AG04450 (cell line): Measurements from ENCODE around the gene PLA2G2F. TPM values are rescaled to one million over a fixed set of nuclear protein-coding genes. Genes with fewer than 3 reads are reported as not detected.

Experiments
- CTCF ChIA-PET: fragments of 300-600, 350-600 bp; formaldehyde crosslinking; extraction: SDS; loops from one replicate; lab custom pipeline; 2022; ENCODE audit warnings: antibody characterized with exemption, inconsistent platforms; lab: Charles Lee
- POLR2A ChIA-PET: fragments of 350-600 bp; formaldehyde crosslinking; extraction: SDS; loops from one replicate; lab custom pipeline; 2021; ENCODE audit warnings: antibody characterized with exemption, inconsistent platforms; lab: Yijun Ruan, JAX
- DNase-seq: peaks from one replicate; pipeline ENCODE4 v3.0.0-alpha.2; 2011; ENCODE audit warnings: low read depth, low spot score
- H3K27ac ChIP-seq: one replicate; pipeline ENCODE4 v1.5.1; 2012; ENCODE audit warnings: low read depth, low read length, control low read depth
- H3K27me3 ChIP-seq: one replicate; pipeline ENCODE4 v1.6.0; 2012; ENCODE audit warnings: low read length; ENCODE audit not compliant: control insufficient read depth, insufficient read depth
- H3K4me3 ChIP-seq: 2 replicates; pipeline ENCODE4 v1.5.1; 2011; ENCODE audit warnings: mild to moderate bottlenecking, low read depth, low read length, control low read depth
- H3K9me3 ChIP-seq: 2 replicates; pipeline ENCODE4 v1.5.1; 2012; ENCODE audit warnings: low read length; ENCODE audit not compliant: control insufficient read depth, insufficient read depth
- CTCF ChIP-seq: IDR thresholded peaks from 2 replicates; pipeline ENCODE4 v1.5.1; 2011; ENCODE audit warnings: low read depth, low read length, control low read depth, inconsistent platforms
- polyA plus RNA-seq: library from polyadenylated mRNA; depleted of rRNA; stranded (reverse); fragments of >200 nt; gene quantifications from 2 replicates; pipeline ENCODE4 v1.2.3, GENCODE V29; 2011

Gene PLA2G2F
- polyA plus RNA-seq, 1 experiment, result not detected

- ChIA-PET POLR2A (no interaction called here), CTCF (no interaction called here)
- Histone ChIP-seq H3K9me3 (no peaks in the 10 kb centered on the region), H3K4me3 (no peak overlapping the region), H3K27ac (no peak overlapping the region), H3K27me3 (peaks cover 58% of the 10 kb centered on the region)
- no peak for DNase-seq
- no peak for TF ChIP-seq CTCF
Measured at GRCh38 chr1:20184997-20185833, 46.1 kb downstream of the PLA2G2F start.

- Histone ChIP-seq H3K27ac (no peak within 1 kb of the TSS), H3K9me3 (no peaks in the 10 kb centered on the region), H3K4me3 (no peak within 1 kb of the TSS), H3K27me3 (peaks cover 61% of the 10 kb centered on the region)
- ChIA-PET POLR2A (no interaction called here), CTCF (no interaction called here)
- DNase-seq, result no peak
- no peak for TF ChIP-seq CTCF
Measured at GRCh38 chr1:20185834-20186782, 47.0 kb downstream of the PLA2G2F start, which contains the start of the genes PLA2G2C and UBXN10. Gene PLA2G2C (minus strand): TSS chr1:20186518. CDS start chr1:20177363, 9,155 bp downstream. Gene UBXN10 (plus strand): TSS chr1:20186096. CDS start chr1:20190562, 4,466 bp downstream.

- no peak for DNase-seq
- ChIA-PET CTCF (interaction anchor here (1.2 to 1.3 kb wide), 2 partner anchors 9 to 270 kb away, joined by 3 read pairs; no protein-coding TSS in a partner anchor), POLR2A (no interaction called here)
- peaks cover 68% of the 10 kb centered on the region for H3K27me3 ChIP-seq
- no peak for TF ChIP-seq CTCF
- no peak overlapping the region for H3K4me3 ChIP-seq
- H3K9me3 ChIP-seq, result no peaks in the 10 kb centered on the region
- no peak overlapping the region for H3K27ac ChIP-seq
Measured at GRCh38 chr1:20187103-20187812, 48.1 kb downstream of the PLA2G2F start.

- CTCF ChIA-PET, result interaction anchor here (0.6 to 1.3 kb wide), 3 partner anchors 8 to 270 kb away, joined by 3 to 5 read pairs (median 3); no protein-coding TSS in a partner anchor
- H3K27me3 ChIP-seq, result peaks cover 66% of the 10 kb centered on the region
- POLR2A ChIA-PET, result no interaction called here
- no peak for DNase-seq
- no peaks in the 10 kb centered on the region for H3K9me3 ChIP-seq
- no peak for TF ChIP-seq CTCF
- H3K27ac ChIP-seq, result no peak overlapping the region
- no peak overlapping the region for H3K4me3 ChIP-seq
Measured at GRCh38 chr1:20187813-20188454, 48.8 kb downstream of the PLA2G2F start.
